ENCODE data around the gene PALLD. TPM values are rescaled to one million over a fixed set of nuclear protein-coding genes. Genes with fewer than 3 reads are reported as not detected.

PALLD gene
- total RNA-seq, 1 donor from 2014 or later, result 58.7 TPM

DNA sequence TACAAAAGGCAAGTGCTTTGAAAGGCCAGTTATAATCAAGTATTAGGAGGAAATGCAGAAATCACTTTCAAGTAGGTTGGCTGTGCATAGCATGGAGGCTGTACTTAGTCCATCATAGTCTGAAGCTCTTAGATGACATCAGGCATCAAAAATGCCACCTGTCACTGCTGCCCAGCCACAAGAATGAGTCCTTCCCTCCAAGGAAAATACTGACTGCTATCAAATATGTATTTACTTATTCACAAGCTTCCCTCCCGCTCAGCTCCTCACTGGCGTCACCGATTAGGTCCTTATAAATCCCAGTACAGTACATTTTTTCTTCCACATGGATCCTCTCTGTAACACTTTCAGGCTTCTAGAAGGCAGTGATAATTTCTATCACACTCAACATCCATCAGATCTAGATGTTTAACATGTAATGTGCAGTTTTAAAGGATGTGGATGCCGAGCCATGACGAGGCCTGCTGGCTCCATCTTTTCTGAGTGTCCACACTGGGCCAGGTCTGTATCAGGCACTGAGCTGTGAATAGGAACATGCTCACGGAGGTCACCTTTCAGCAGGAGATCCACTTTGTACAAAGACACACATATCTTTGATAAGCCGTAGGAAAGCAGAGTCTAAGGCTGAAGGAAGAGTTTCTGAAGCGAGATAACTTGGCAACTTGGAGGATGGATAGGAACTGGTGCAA, 121.9 kb downstream of the PALLD start:
- Mint-ChIP-seq H3K27me3 (ENCODE audit: low read depth) (no peaks in the 10 kb centered on the region), H3K36me3 (ENCODE audit: low read depth) (no peaks in the 10 kb centered on the region), H3K4me3 (no peak overlapping the region), H3K4me1 (peaks cover 26% of the 10 kb centered on the region), H3K27ac (ENCODE audit: unreplicated experiment) (peak overlapping the region; percentile 23), H3K9me3 (peaks cover 2% of the 10 kb centered on the region)
- TF ChIP-seq, protein P1, sequence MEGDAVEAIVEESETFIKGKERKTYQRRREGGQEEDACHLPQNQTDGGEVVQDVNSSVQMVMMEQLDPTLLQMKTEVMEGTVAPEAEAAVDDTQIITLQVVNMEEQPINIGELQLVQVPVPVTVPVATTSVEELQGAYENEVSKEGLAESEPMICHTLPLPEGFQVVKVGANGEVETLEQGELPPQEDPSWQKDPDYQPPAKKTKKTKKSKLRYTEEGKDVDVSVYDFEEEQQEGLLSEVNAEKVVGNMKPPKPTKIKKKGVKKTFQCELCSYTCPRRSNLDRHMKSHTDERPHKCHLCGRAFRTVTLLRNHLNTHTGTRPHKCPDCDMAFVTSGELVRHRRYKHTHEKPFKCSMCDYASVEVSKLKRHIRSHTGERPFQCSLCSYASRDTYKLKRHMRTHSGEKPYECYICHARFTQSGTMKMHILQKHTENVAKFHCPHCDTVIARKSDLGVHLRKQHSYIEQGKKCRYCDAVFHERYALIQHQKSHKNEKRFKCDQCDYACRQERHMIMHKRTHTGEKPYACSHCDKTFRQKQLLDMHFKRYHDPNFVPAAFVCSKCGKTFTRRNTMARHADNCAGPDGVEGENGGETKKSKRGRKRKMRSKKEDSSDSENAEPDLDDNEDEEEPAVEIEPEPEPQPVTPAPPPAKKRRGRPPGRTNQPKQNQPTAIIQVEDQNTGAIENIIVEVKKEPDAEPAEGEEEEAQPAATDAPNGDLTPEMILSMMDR (conservative IDR thresholded peaks at IDR 0.05), result no peak
- DNase-seq (ENCODE audit: low read depth, low spot score), result no peak

DNA sequence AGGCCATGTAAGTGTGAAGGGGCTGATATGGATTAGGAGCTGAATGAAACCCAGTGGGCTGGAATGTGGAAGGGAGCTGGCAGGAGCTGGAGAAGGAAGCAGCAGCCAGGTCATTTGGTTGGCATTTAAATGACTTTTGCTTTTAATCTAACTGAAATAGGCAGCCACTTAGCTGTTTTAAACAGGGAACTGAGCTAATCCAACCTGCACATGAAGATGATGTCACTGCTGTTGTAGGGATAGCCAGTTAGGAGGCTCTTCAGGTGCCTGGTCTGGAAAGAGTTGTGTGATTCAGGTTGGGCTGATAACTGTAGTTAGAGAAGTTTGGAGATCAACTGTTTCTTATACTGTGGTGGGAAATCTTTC, 122.4 kb downstream of the PALLD start:
- Mint-ChIP-seq H3K4me3 (no peak overlapping the region), H3K9me3 (peaks cover 2% of the 10 kb centered on the region), H3K27ac (ENCODE audit: unreplicated experiment) (peak overlapping the region; percentile 23), H3K27me3 (ENCODE audit: low read depth) (no peaks in the 10 kb centered on the region), H3K4me1 (peaks cover 26% of the 10 kb centered on the region), H3K36me3 (ENCODE audit: low read depth) (no peaks in the 10 kb centered on the region)
- DNase-seq (ENCODE audit: low read depth, low spot score), result no peak
- TF ChIP-seq, protein P1 (conservative IDR thresholded peaks at IDR 0.05), result no peak

DNA sequence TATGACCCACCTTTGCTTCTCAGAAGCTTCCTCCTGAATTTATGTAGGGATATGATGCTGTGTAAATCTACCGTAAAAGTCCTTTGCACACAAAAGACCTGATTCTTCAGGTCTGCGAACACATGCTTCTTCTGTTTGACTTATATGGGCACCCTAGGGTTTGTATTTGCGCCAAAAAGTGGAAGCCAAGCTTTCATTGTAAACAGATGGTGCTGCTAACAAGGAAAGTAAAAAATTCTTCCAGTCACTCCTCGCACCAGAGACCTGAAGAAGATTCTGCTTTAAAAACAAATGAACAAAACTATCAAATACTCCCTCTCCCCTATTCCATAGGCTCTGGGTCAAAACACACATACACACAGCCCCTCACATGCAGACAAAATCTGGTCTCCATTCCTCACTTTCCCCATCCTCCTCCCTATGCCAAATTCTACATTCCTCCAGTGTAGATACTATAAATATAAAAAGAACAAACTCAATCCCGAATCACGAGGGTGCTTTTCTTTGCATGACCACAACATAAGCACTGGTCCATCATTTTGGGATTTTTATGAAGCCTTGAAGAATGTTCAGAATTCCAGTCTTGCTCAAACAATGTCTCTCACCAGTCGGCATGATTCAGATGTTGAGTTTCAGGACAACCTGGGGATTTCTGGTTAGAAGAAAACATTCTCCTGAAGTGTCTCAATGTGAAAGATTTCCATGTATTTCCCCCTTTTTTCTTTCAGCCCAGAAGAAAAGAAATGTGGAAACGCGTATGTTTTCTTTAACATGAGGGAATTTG, 125.1 kb downstream of the PALLD start:
- Mint-ChIP-seq H3K36me3 (ENCODE audit: low read depth) (no peaks in the 10 kb centered on the region), H3K27me3 (ENCODE audit: low read depth) (no peaks in the 10 kb centered on the region), H3K27ac (ENCODE audit: unreplicated experiment) (no peak overlapping the region), H3K9me3 (peaks cover 2% of the 10 kb centered on the region), H3K4me1 (peaks cover 17% of the 10 kb centered on the region), H3K4me3 (no peak overlapping the region)
- DNase-seq (ENCODE audit: low read depth, low spot score), result no peak
- TF ChIP-seq, protein P1 (conservative IDR thresholded peaks at IDR 0.05), result no peak

DNA sequence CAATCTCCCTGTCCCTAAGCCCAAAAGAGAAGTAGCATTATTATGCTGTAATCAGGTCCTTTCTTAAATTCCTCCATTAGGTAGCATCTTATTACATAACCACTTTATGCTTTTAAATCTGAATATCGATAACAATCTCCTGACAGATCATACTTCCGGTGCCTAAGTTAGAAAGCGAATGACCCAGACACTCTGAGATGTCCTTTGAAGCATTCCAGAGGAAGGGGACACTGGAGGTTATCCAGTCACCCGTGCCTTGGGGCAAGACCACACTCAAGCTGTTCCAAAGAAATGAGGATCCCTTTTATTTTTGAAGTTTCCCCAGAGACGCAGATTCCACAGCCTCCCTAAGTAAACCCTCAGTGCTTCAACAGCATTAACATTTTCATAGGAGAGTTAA, 125.7 kb downstream of the PALLD start:
- Mint-ChIP-seq H3K36me3 (ENCODE audit: low read depth) (no peaks in the 10 kb centered on the region), H3K4me1 (peaks cover 17% of the 10 kb centered on the region), H3K4me3 (no peak overlapping the region), H3K9me3 (peaks cover 2% of the 10 kb centered on the region), H3K27me3 (ENCODE audit: low read depth) (no peaks in the 10 kb centered on the region), H3K27ac (ENCODE audit: unreplicated experiment) (no peak overlapping the region)
- DNase-seq (ENCODE audit: low read depth, low spot score), result no peak
- TF ChIP-seq, protein P1 (conservative IDR thresholded peaks at IDR 0.05), result no peak

DNA sequence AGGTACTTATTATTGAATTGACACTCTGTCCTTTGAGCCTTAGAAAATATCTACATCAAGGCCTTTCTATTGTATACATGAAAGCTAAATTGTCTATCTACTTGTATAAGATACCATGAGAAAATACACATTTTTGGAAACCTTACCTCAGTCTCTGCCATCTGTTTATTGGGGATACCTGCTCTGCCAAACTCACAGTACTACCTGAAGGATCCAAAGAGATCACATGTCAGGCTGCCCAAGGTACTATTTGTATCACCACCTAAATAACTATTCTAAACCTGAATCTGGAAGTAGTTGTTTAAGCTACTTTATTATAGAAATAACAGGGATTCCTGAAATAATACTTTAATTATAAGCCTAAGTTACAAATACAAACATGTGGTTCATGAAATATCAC, 126.2 kb downstream of the PALLD start:
- Mint-ChIP-seq H3K4me3 (no peak overlapping the region), H3K27ac (ENCODE audit: unreplicated experiment) (no peak overlapping the region), H3K4me1 (peaks cover 17% of the 10 kb centered on the region), H3K27me3 (ENCODE audit: low read depth) (no peaks in the 10 kb centered on the region), H3K9me3 (peaks cover 2% of the 10 kb centered on the region), H3K36me3 (ENCODE audit: low read depth) (no peaks in the 10 kb centered on the region)
- no peak for DNase-seq (ENCODE audit: low read depth, low spot score)
- TF ChIP-seq, protein P1 (conservative IDR thresholded peaks at IDR 0.05), result no peak

All from neural crest cell (in vitro differentiated cells).